Breast epithelium (tissue), 4 donors: ENCODE data around the gene TRAF7. TPM values are rescaled to one million over a fixed set of nuclear protein-coding genes. Genes with fewer than 3 reads are reported as not detected.
A peak's percentile ranks its signal among the peaks of the same experiment; 100 is the strongest.

Source experiments
- DNase-seq, 2 donors: peaks; one replicate each; pipeline ENCODE4 v3.0.0-alpha.2; 2019; ENCODE audit warnings: low spot score in 2 of 2
- H3K27ac ChIP-seq, 2 donors: fragments of 200-600 bp; sonication (generic) in 1 of 2; one replicate each; pipeline ENCODE4 v1.5.1; 2016 to 2019; ENCODE audit warnings: mild to moderate bottlenecking in 1 of 2
- H3K27me3 ChIP-seq, 2 donors: fragments of 200-600 bp; sonication (generic) in 1 of 2; one replicate each; pipeline versions ENCODE4 v1.5.1 to v1.6.0; 2017 to 2019; ENCODE audit warnings: control low read depth in 1 of 2, mild to moderate bottlenecking in 1 of 2
- H3K36me3 ChIP-seq: fragments of 200-600 bp; one replicate; pipeline ENCODE4 v1.5.1; 2019
- H3K4me1 ChIP-seq, 2 donors: fragments of 200-600 bp; sonication (generic); one replicate each; pipeline ENCODE4 v1.5.1; 2016 to 2019; ENCODE audit warnings: control low read depth in 1 of 2
- H3K4me3 ChIP-seq, 3 donors: fragments of 200-600 bp; sonication (generic); 1 replicate in 2 of 3; 2 replicates in 1 of 3; pipeline ENCODE4 v1.5.1; 2016 to 2019; ENCODE audit warnings: mild to moderate bottlenecking in 3 of 3, moderate library complexity in 2 of 3
- H3K9me3 ChIP-seq, 2 donors: fragments of 200-600 bp; sonication (generic) in 1 of 2; one replicate each; pipeline ENCODE4 v1.5.1; 2016 to 2019; ENCODE audit warnings: control low read depth in 1 of 2
- CTCF ChIP-seq, 3 donors: fragments of 450-650 bp; IDR thresholded peaks; one replicate each; pipeline ENCODE4 v1.5.1; 2016 to 2017; ENCODE audit warnings: antibody characterized with exemption in 3 of 3, mild to moderate bottlenecking in 3 of 3, moderate library complexity in 3 of 3
- POLR2A ChIP-seq: fragments of 450-650 bp; IDR thresholded peaks from one replicate; pipeline ENCODE4 v1.6.1; 2016; ENCODE audit warnings: antibody characterized with exemption, mild to moderate bottlenecking, moderate library complexity
- POLR2AphosphoS5 ChIP-seq, 3 donors: sonication (generic); formaldehyde crosslinking; IDR thresholded peaks; one replicate each; pipeline ENCODE4 v1.6.1; 2017; ENCODE audit warnings: antibody characterized with exemption in 3 of 3
- intact Hi-C: fragments of 100-400 bp; cut with DNase I; formaldehyde crosslinking; loops from one replicate; pipeline ENCODE4 v1.15.1; 2023; ENCODE audit warnings: low total_unique reads
- total RNA-seq, 3 donors: library from RNA; depleted of rRNA; stranded (reverse); fragments of >200 nt; gene quantifications; one replicate each; pipeline ENCODE4 v1.1.0, GENCODE V29; 2016

The TRAF7 gene
- total RNA-seq, 3 donors from 2014 or later: 28.4 to 35.4 (median 32.5) TPM

GRCh38 chr16:2196162-2196980 is 40.8 kb downstream of the TRAF7 start, which contains the start of gene CASKIN1:
Gene CASKIN1, minus strand, starts transcription at chr16:2196605. Its CDS starts 173 bp downstream, at chr16:2196432.
- TF ChIP-seq POLR2AphosphoS5 (IDR thresholded peaks at IDR 0.05) (no peak), POLR2A (no peak), CTCF (IDR thresholded peaks at IDR 0.05) (no peak)
- intact Hi-C loops: no loop called here
- H3K36me3 ChIP-seq: no peaks in the 10 kb centered on the region
- DNase-seq: no peak
- H3K27ac ChIP-seq: no peak within 1 kb of the TSS
- peaks cover 5 to 14% of the 10 kb centered on the region in 2 donors for H3K4me1 ChIP-seq
- no peaks in the 10 kb centered on the region for H3K9me3 ChIP-seq
- H3K27me3 ChIP-seq: no peaks in the 10 kb centered on the region
- peak within 1 kb of the TSS; percentile 18 to 85 (median 60) for H3K4me3 ChIP-seq

- TF ChIP-seq POLR2AphosphoS5 (IDR thresholded peaks at IDR 0.05) (no peak), CTCF (IDR thresholded peaks at IDR 0.05) (no peak), POLR2A (no peak)
- Histone ChIP-seq H3K9me3 (no peaks in the 10 kb centered on the region), H3K27me3 (no peaks in the 10 kb centered on the region), H3K4me1 (peaks cover 5 to 14% of the 10 kb centered on the region in 2 donors), H3K4me3 (peak overlapping the region; percentile 7 to 85 (median 44)), H3K36me3 (no peaks in the 10 kb centered on the region), H3K27ac (no peak overlapping the region)
- DNase-seq: no peak
- intact Hi-C loops: no loop called here
These were observed 41.5 kb downstream of the TRAF7 start for GRCh38 chr16:2196981-2197511.

- no peak for TF ChIP-seq POLR2A
- TF ChIP-seq POLR2AphosphoS5 (IDR thresholded peaks at IDR 0.05): no peak
- TF ChIP-seq CTCF (IDR thresholded peaks at IDR 0.05): no peak
- no peaks in the 10 kb centered on the region for H3K36me3 ChIP-seq
- H3K27me3 ChIP-seq: no peaks in the 10 kb centered on the region
- no peak overlapping the region for H3K27ac ChIP-seq
- no peak overlapping the region for H3K4me3 ChIP-seq
- intact Hi-C loops: no loop called here
- no peaks in the 10 kb centered on the region for H3K9me3 ChIP-seq
- H3K4me1 ChIP-seq: peaks cover 5 to 14% of the 10 kb centered on the region in 2 donors
- no peak for DNase-seq
These were observed 42.2 kb downstream of the TRAF7 start for GRCh38 chr16:2197765-2198164.

GRCh38 chr16:2198283-2198682 is 42.7 kb downstream of the TRAF7 start:
- Histone ChIP-seq H3K4me3 (no peak overlapping the region), H3K27me3 (no peaks in the 10 kb centered on the region), H3K36me3 (no peaks in the 10 kb centered on the region), H3K27ac (no peak overlapping the region), H3K4me1 (peaks cover 5 to 14% of the 10 kb centered on the region in 2 donors), H3K9me3 (no peaks in the 10 kb centered on the region)
- DNase-seq: no peak
- TF ChIP-seq POLR2A (no peak), POLR2AphosphoS5 (IDR thresholded peaks at IDR 0.05) (no peak), CTCF (IDR thresholded peaks at IDR 0.05) (no peak)
- intact Hi-C loops: no loop called here

- H3K9me3 ChIP-seq: no peaks in the 10 kb centered on the region
- H3K27ac ChIP-seq: no peak overlapping the region
- H3K36me3 ChIP-seq: no peaks in the 10 kb centered on the region
- H3K4me1 ChIP-seq: peaks cover 5 to 14% of the 10 kb centered on the region in 2 donors
- no peak overlapping the region for H3K4me3 ChIP-seq
- H3K27me3 ChIP-seq: no peaks in the 10 kb centered on the region
- no peak for TF ChIP-seq POLR2AphosphoS5 (IDR thresholded peaks at IDR 0.05)
- no peak for TF ChIP-seq CTCF (IDR thresholded peaks at IDR 0.05)
- no peak for TF ChIP-seq POLR2A
- intact Hi-C loops: no loop called here
- DNase-seq: no peak
These were observed 43.5 kb downstream of the TRAF7 start for GRCh38 chr16:2199095-2199494.
